Measurements from ENCODE around the gene MXRA8. TPM values are rescaled to one million over a fixed set of nuclear protein-coding genes. Genes with fewer than 3 reads are reported as not detected.

Gene MXRA8
- total RNA-seq, 1 donor from 2014 or later: 136 TPM

- no peak for TF ChIP-seq POLR2A (IDR thresholded peaks at IDR 0.05)
- no peak for TF ChIP-seq CTCF (IDR thresholded peaks at IDR 0.05)
- no peak for TF ChIP-seq POLR2AphosphoS5 (IDR thresholded peaks at IDR 0.05; ENCODE audit: insufficient read depth in 1 of 2, low read depth in 1 of 2)
- Histone ChIP-seq H3K4me1 (peaks cover 39% of the 10 kb centered on the region), H3K36me3 (peaks cover 0 to 55% of the 10 kb centered on the region in 2 donors), H3K27ac (peak overlapping the region; percentile 66), H3K27me3 (no peaks in the 10 kb centered on the region), H3K9me3 (no peaks in the 10 kb centered on the region), H3K4me3 (peak overlapping the region; percentile 73 to 77)
- DNase-seq (ENCODE audit: extremely low spot score in 2 of 2): no peak
- intact Hi-C loops (cut with DNase I): loop anchor here (2.0 kb wide), 1 partner anchor 25 kb away; the partner anchor contains the start of gene AURKAIP1
Measured at GRCh38 chr1:1399872-1400575, 41.7 kb upstream of the MXRA8 start.

GRCh38 chr1:1399187-1399871, 41.0 kb upstream of the MXRA8 start, which contains the start of gene CCNL2:
TSS of gene CCNL2 (minus strand) at chr1:1399335. CDS start at chr1:1399306, 29 bp downstream.
- Histone ChIP-seq H3K27ac (peak within 1 kb of the TSS; percentile 66), H3K27me3 (no peaks in the 10 kb centered on the region), H3K9me3 (no peaks in the 10 kb centered on the region), H3K36me3 (peaks cover 0 to 56% of the 10 kb centered on the region in 2 donors), H3K4me3 (peak within 1 kb of the TSS; percentile 73 to 77), H3K4me1 (peaks cover 38% of the 10 kb centered on the region)
- peak in 1 of 2 donors; percentile 97 for DNase-seq (ENCODE audit: extremely low spot score in 2 of 2)
- peak; percentile 82 to 88 for TF ChIP-seq POLR2AphosphoS5 (IDR thresholded peaks at IDR 0.05; ENCODE audit: insufficient read depth in 1 of 2, low read depth in 1 of 2)
- peak in 2 of 3 experiments; percentile 52 to 76 for TF ChIP-seq CTCF (IDR thresholded peaks at IDR 0.05)
- TF ChIP-seq POLR2A (IDR thresholded peaks at IDR 0.05): peak in 1 of 2 donors; percentile 32
- intact Hi-C loops (cut with DNase I): loop anchor here (2.0 kb wide), 1 partner anchor 25 kb away; the partner anchor contains the start of gene AURKAIP1

- intact Hi-C loops (cut with DNase I): loop anchor here (2.0 kb wide), 1 partner anchor 24 kb away; the partner anchor contains the start of gene AURKAIP1
- Histone ChIP-seq H3K27me3 (no peaks in the 10 kb centered on the region), H3K4me3 (peak overlapping the region; percentile 73 to 77), H3K9me3 (no peaks in the 10 kb centered on the region), H3K27ac (peak overlapping the region; percentile 66), H3K36me3 (peaks cover 0 to 62% of the 10 kb centered on the region in 2 donors), H3K4me1 (peaks cover 38% of the 10 kb centered on the region)
- no peak for DNase-seq (ENCODE audit: extremely low spot score in 2 of 2)
- TF ChIP-seq CTCF (IDR thresholded peaks at IDR 0.05) (no peak), POLR2A (IDR thresholded peaks at IDR 0.05) (no peak), POLR2AphosphoS5 (IDR thresholded peaks at IDR 0.05; ENCODE audit: insufficient read depth in 1 of 2, low read depth in 1 of 2) (no peak)
Measured at GRCh38 chr1:1398677-1399186, 40.4 kb upstream of the MXRA8 start.

- peak overlapping the region; percentile 66 for H3K27ac ChIP-seq
- no peaks in the 10 kb centered on the region for H3K27me3 ChIP-seq
- intact Hi-C loops (cut with DNase I): loop anchor here (2.0 kb wide), 1 partner anchor 23 kb away; the partner anchor contains the start of gene AURKAIP1
- peak overlapping the region; percentile 73 to 77 for H3K4me3 ChIP-seq
- H3K36me3 ChIP-seq: peaks cover 0 to 64% of the 10 kb centered on the region in 2 donors
- no peak for DNase-seq (ENCODE audit: extremely low spot score in 2 of 2)
- peaks cover 38% of the 10 kb centered on the region for H3K4me1 ChIP-seq
- H3K9me3 ChIP-seq: no peaks in the 10 kb centered on the region
- TF ChIP-seq CTCF (IDR thresholded peaks at IDR 0.05): no peak
- no peak for TF ChIP-seq POLR2AphosphoS5 (IDR thresholded peaks at IDR 0.05; ENCODE audit: insufficient read depth in 1 of 2, low read depth in 1 of 2)
- no peak for TF ChIP-seq POLR2A (IDR thresholded peaks at IDR 0.05)
Measured at GRCh38 chr1:1397839-1398523, 39.6 kb upstream of the MXRA8 start.

Measured in vagina (tissue), 2 donors.